ENCODE results near the gene DHRS1.

Gene DHRS1

GRCh38 chr14:24266344-24267244 is 33.0 kb downstream of the DHRS1 start:
- H3K4me3 ChIP-seq (ENCODE audit: low read depth, low read length), result no peak overlapping the region
- TF ChIP-seq, protein P1, sequence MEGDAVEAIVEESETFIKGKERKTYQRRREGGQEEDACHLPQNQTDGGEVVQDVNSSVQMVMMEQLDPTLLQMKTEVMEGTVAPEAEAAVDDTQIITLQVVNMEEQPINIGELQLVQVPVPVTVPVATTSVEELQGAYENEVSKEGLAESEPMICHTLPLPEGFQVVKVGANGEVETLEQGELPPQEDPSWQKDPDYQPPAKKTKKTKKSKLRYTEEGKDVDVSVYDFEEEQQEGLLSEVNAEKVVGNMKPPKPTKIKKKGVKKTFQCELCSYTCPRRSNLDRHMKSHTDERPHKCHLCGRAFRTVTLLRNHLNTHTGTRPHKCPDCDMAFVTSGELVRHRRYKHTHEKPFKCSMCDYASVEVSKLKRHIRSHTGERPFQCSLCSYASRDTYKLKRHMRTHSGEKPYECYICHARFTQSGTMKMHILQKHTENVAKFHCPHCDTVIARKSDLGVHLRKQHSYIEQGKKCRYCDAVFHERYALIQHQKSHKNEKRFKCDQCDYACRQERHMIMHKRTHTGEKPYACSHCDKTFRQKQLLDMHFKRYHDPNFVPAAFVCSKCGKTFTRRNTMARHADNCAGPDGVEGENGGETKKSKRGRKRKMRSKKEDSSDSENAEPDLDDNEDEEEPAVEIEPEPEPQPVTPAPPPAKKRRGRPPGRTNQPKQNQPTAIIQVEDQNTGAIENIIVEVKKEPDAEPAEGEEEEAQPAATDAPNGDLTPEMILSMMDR (IDR thresholded peaks at IDR 0.05; ENCODE audit: low read depth, low read length), result no peak

DNA sequence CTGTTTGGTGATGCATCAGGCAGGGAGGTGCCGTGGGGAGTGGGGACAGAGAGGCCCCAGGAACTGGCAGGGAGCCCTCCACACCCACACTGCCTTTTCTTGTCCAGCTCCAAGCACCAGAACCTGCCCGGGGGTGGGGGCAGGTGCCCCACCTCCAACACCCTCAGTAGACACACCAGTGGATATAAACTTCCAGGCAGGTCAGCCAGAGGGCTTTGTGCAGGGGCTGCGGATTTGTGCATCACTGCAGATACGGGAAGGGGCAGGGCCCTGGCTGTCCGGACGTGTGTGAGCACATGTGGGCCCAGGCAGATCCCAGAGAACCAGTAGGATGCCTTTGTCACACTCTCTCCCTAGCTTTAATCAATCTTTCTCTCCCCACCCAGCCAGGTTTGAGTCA is 35.3 kb downstream of the DHRS1 start:
- no peak overlapping the region for H3K4me3 ChIP-seq (ENCODE audit: low read depth, low read length)
- TF ChIP-seq, protein P1 (IDR thresholded peaks at IDR 0.05; ENCODE audit: low read depth, low read length), result no peak

DNA sequence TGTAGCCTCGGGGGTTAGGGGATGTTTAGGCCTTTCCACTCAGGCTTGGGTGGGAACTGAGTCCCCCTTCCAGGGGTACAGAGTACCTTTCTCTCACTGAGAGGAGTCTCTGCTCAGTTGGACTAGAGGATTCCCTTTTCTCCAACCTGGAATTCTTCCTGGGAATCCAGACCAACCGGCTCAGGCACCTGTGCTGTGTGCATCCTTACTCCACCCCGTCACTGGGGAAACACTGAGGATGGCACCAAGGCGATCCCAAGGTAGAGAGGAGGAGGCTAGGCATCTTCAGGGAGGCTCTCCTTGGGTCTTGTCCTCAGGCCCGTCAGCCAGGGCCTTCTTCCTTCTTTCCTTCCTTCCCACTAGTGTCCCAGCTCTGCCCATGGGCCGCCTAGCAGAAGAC is 35.7 kb downstream of the DHRS1 start:
- no peak overlapping the region for H3K4me3 ChIP-seq (ENCODE audit: low read depth, low read length)
- TF ChIP-seq, protein P1 (IDR thresholded peaks at IDR 0.05; ENCODE audit: low read depth, low read length), result no peak

GRCh38 chr14:24262821-24263733 is 36.5 kb downstream of the DHRS1 start, which contains the start of gene TGM1:
Gene TGM1, minus strand, starts transcription at chr14:24263177. Its CDS starts 825 bp downstream, at chr14:24262352.
- no peak within 1 kb of the TSS for H3K4me3 ChIP-seq (ENCODE audit: low read depth, low read length)
- TF ChIP-seq, protein P1 (IDR thresholded peaks at IDR 0.05; ENCODE audit: low read depth, low read length), result no peak

- TF ChIP-seq, protein P1 (IDR thresholded peaks at IDR 0.05; ENCODE audit: low read depth, low read length), result no peak
- H3K4me3 ChIP-seq (ENCODE audit: low read depth, low read length), result no peak overlapping the region
These were observed 37.6 kb downstream of the DHRS1 start for GRCh38 chr14:24261969-24262327.

DNA sequence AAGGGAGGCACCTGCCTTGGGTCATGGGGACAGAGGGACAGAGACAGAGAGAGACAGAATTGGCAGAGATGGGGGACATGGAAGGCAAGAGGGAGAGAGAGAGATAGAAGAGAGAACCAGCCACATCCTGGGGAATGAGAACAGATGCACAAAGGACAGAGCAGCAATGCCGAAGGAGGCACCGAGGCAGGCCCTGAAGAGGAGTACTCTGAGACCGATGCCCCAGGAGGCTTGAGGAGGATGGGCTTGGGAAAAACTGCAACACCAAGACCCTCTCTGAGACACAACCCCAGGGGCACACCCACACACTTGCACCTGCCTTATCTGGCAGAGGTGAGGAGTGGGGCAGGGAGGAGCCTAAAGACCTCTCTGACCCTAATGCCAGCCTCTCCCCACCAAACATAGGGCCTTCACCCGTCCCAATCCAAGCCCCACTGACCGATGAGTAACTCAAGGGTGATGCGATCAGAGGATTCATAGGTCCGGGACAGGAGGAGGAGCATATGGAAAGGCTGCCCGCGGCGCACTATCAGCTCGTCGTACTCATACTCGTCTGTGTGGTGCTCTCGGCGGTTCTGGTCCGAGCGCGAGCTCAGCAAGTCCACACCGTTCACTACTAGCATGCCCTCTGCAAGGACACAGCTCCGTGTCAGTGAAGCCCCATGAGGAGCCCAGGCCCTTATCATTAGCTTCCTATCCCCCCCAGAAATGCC is 38.2 kb downstream of the DHRS1 start:
- no peak overlapping the region for H3K4me3 ChIP-seq (ENCODE audit: low read depth, low read length)
- TF ChIP-seq, protein P1 (IDR thresholded peaks at IDR 0.05; ENCODE audit: low read depth, low read length), result no peak
